ENCODE measurements around the gene PRKCA. TPM values are rescaled to one million over a fixed set of nuclear protein-coding genes. Genes with fewer than 3 reads are reported as not detected.

PRKCA gene
- total and polyA plus RNA-seq, 9 donors, result 9.1 to 67.6 (median 37.2) TPM

DNA sequence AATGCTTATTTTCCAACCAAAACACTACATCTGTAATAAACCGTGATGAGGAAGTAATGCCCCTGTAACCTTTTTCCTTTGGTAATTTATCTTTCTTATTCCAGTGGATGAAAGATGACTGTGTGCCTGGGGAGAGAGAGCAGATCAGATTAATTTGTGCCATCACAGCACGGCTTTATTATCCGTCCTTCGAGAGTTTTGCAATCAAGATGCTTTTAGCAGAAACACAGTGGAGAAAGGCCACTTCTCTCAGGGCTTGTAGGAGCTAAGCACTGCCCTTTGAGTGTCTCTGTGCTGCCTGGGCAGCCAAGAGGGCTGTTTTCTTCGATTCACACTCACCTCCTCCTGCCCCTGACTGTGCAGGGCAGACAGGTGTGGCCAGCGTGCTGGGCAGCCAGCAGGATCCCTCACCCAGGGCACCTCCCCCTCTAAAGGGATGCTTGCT lies 190.2 kb downstream of the PRKCA start:
- DNase-seq, result no peak
- Histone ChIP-seq H3K9me3 (no peaks in the 10 kb centered on the region), H3K27me3 (no peaks in the 10 kb centered on the region), H3K4me1 (ENCODE audit: insufficient read depth) (peaks cover 2% of the 10 kb centered on the region), H3K36me3 (no peaks in the 10 kb centered on the region), H3K27ac (no peak overlapping the region), H3K4me3 (no peak overlapping the region)
- TF ChIP-seq, protein P1, sequence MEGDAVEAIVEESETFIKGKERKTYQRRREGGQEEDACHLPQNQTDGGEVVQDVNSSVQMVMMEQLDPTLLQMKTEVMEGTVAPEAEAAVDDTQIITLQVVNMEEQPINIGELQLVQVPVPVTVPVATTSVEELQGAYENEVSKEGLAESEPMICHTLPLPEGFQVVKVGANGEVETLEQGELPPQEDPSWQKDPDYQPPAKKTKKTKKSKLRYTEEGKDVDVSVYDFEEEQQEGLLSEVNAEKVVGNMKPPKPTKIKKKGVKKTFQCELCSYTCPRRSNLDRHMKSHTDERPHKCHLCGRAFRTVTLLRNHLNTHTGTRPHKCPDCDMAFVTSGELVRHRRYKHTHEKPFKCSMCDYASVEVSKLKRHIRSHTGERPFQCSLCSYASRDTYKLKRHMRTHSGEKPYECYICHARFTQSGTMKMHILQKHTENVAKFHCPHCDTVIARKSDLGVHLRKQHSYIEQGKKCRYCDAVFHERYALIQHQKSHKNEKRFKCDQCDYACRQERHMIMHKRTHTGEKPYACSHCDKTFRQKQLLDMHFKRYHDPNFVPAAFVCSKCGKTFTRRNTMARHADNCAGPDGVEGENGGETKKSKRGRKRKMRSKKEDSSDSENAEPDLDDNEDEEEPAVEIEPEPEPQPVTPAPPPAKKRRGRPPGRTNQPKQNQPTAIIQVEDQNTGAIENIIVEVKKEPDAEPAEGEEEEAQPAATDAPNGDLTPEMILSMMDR (IDR thresholded peaks at IDR 0.05), result no peak
- TF ChIP-seq POLR2A (IDR thresholded peaks at IDR 0.05) (no peak), EP300 (IDR thresholded peaks at IDR 0.05) (no peak)
- intact Hi-C loops (cut with DNase I), result no loop called here
- 66 to 75% (median 71%) methylated on average over 6 of the region's 6 CpGs for WGBS, 3 donors

DNA sequence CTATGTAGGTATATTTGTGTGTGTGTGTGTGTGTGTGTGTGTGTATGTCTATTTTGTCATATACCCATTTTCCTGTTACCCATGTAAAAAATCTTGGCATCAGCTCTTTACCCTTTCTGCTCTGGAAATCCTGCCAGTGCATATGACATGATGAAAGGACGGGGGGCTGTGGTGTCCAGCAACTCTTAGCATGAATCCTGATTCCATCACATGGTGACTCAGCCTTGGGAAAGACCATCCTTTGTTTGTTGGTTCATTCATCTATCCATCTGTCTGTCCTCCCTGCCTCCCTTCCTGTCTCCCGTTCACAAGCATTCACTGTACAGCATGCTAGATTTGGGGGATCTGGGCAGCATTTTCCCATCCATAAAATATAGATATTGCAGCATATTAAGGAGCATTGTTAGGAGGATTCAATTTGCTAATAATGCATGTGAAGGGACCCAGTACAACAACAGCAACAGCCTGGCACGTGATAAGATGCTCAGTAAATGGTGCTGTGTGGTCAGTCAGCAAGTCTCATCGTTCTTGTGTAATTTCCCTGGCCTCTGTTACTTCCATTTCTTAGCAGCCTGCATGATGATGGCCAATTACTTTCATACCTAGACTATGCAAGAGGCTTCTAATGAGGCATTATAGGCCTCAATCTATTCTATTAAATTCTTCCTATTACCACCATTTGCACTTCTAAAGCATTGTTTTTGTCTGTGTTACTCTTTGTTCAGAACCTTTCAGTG lies 191.0 kb downstream of the PRKCA start:
- H3K4me3 ChIP-seq, result no peak overlapping the region
- H3K9me3 ChIP-seq, result no peaks in the 10 kb centered on the region
- TF ChIP-seq EP300 (IDR thresholded peaks at IDR 0.05) (no peak), POLR2A (IDR thresholded peaks at IDR 0.05) (no peak)
- TF ChIP-seq, protein P1 (IDR thresholded peaks at IDR 0.05), result no peak
- no peaks in the 10 kb centered on the region for H3K27me3 ChIP-seq
- no peak overlapping the region for H3K27ac ChIP-seq
- intact Hi-C loops (cut with DNase I), result no loop called here
- peaks cover 2% of the 10 kb centered on the region for H3K4me1 ChIP-seq (ENCODE audit: insufficient read depth)
- DNase-seq, result no peak
- no peaks in the 10 kb centered on the region for H3K36me3 ChIP-seq
- WGBS, 3 donors, result 63 to 77% (median 64%) methylated on average over 4 of the region's 4 CpGs

DNA sequence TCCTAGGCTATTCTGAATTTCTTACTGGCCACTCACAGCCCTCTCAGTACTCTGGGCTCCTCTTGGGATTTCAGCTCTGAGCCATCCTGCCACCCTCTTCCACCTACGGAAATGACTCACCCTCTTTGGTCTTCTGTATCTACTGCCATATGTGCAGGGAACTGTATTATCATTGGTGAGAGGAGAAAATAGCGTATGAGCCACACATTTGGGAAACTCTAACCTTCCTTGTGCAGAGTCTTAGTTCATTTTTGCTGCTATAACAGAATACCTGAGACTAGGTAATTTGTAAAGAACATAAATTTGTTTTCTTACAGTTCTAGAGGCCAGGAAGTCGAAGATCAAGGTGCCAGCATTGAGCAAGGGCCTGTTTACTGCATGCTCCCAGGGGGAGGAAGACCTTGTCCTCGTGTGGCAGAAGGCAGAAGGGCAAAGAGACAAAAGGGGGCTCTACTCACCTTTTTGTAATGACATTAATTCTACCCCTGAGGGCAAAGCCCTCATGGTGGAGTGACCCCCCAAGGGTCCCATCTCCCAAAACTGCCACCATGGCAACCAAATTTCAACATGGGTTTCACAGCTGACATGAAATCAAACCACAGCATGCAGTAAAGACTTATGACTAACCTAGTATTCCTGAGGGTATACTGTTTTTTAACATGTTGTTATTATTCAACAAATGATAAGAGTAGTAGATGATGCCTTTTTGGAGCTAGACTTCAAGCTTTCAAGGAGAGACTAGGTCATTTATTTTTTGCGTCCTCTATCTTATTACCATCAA lies 191.8 kb downstream of the PRKCA start:
- H3K4me1 ChIP-seq (ENCODE audit: insufficient read depth), result peaks cover 2% of the 10 kb centered on the region
- no peaks in the 10 kb centered on the region for H3K27me3 ChIP-seq
- H3K4me3 ChIP-seq, result no peak overlapping the region
- H3K9me3 ChIP-seq, result no peaks in the 10 kb centered on the region
- intact Hi-C loops (cut with DNase I), result no loop called here
- WGBS, 3 donors, result 85 to 90% (median 87%) methylated on average over 5 of the region's 5 CpGs
- TF ChIP-seq, protein P1 (IDR thresholded peaks at IDR 0.05), result no peak
- TF ChIP-seq POLR2A (IDR thresholded peaks at IDR 0.05) (no peak), EP300 (IDR thresholded peaks at IDR 0.05) (no peak)
- no peak for DNase-seq
- H3K36me3 ChIP-seq, result no peaks in the 10 kb centered on the region
- H3K27ac ChIP-seq, result no peak overlapping the region

DNA sequence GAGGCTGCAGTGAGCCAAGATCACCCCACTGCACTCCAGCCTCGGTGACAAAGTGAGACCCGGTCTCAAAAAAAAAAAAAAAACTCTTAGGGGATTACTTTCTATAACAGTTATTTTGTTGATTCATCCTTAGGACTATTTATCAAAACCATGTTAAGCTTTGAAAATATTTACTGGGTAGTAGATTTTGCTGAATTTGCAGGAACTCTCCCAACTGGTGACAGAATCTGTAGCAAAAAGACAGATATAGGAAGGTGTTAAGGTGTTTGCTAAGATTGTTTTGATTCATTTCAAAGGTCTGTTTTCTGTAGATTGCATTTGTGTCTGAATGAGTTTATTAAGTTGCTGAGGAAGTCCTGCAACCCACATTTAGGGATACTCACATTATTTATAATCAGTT lies 192.6 kb downstream of the PRKCA start:
- H3K27me3 ChIP-seq, result no peaks in the 10 kb centered on the region
- no peaks in the 10 kb centered on the region for H3K9me3 ChIP-seq
- peaks cover 2% of the 10 kb centered on the region for H3K4me1 ChIP-seq (ENCODE audit: insufficient read depth)
- no peaks in the 10 kb centered on the region for H3K36me3 ChIP-seq
- H3K4me3 ChIP-seq, result no peak overlapping the region
- intact Hi-C loops (cut with DNase I), result no loop called here
- TF ChIP-seq, protein P1 (IDR thresholded peaks at IDR 0.05), result no peak
- TF ChIP-seq POLR2A (IDR thresholded peaks at IDR 0.05) (no peak), EP300 (IDR thresholded peaks at IDR 0.05) (no peak)
- 27 to 71% (median 42%) methylated on average over 2 of the region's 2 CpGs for WGBS, 3 donors
- DNase-seq, result no peak
- no peak overlapping the region for H3K27ac ChIP-seq

Measured in ovary (tissue), 9 donors.